ENCODE results near the gene ARID1B. TPM values are rescaled to one million over a fixed set of nuclear protein-coding genes. Genes with fewer than 3 reads are reported as not detected.

Gene ARID1B
- total and polyA plus RNA-seq, 4 donors = 7.0 to 49.0 (median 24.2) TPM

DNA sequence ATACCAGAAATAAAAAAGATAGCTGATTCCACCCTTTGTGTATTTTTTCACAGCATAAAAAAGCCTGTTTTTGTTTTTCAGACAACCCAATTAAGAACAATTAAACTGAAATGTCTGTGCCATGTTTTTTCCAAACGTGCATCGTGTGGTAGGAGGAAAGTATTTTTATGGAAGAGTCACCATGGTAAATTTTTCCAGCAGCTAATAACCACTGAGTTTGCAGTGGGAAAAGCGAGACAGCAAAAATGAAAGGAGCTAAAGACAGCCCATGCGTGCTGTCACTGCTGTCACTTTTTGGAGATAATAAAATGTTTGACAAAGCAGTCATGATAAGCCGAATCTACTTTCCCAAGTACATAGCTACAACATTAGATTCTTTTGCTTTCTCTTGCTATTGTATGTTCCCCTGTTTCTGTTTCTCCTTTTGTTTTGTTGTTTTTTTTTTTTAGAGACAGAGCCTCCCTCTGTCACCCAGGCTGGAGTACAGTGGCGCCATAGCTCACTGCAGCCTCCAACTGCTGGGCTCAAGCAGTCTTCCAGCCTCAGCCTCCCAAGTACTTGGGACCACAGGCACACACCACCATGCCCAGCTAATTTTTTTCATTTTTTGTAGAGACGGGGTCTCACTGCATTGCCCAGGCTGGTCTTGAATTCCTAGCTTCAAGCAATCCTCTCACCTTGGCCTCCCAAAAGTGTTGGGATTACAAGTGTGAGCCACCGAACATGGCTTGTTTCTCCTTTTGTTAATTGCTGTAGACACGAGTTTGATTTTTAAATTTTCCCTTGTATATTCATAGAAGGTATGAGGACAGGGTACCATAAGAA, 284.8 kb downstream of the ARID1B start (continued):
- TF ChIP-seq RXRA (IDR thresholded peaks at IDR 0.05) (no peak), SP1 (IDR thresholded peaks at IDR 0.05) (no peak), JUND (IDR thresholded peaks at IDR 0.05) (no peak), NR2F2 (IDR thresholded peaks at IDR 0.05) (no peak), EGR1 (IDR thresholded peaks at IDR 0.05; ENCODE audit: low read depth in 2 of 2) (no peak), TAF1 (conservative IDR thresholded peaks at IDR 0.05) (no peak)
- TF ChIP-seq, protein P1, sequence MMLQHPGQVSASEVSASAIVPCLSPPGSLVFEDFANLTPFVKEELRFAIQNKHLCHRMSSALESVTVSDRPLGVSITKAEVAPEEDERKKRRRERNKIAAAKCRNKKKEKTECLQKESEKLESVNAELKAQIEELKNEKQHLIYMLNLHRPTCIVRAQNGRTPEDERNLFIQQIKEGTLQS (IDR thresholded peaks at IDR 0.05) = no peak

DNA sequence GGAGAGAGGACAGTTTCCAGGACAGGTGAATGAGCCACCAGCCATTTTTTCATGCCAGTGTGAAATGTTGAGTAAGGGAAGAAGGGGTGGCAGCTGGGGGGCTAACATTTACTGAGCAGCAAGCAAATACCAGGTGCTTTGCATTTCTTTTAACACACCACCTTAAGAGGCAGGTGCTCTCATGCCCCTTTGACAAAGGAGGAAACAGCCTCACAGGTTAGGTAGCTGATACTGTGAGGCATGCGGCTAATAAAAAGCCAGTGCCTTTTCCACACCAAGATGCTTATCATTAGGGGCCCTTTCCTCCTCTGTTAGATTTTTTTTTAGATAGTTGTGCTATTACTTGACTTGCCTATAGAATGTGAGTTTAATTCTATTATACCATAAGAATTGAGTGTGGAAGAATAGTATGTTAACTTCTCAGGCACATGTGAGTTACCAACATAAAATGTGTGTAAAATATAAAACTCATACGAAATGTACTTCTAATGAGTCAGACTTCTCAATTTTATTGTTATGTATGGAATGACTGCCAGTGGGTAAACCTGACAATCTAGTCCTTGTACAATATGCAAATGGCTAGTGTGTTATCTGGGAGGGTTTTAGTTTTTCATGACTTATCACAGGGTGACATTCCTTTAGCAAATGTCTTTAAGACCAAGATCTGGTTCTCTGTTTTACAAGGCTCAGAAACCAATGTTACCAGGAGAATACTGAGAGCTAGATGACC, 286.2 kb downstream of the ARID1B start:
- Histone ChIP-seq H3K4me1 (ENCODE audit: control insufficient read depth in 4 of 4, insufficient read depth in 4 of 4, low read length in 3 of 4) (peaks cover 0 to 5% (median 4%) of the 10 kb centered on the region in 4 donors), H3K27ac (ENCODE audit: low read depth in 1 of 2, low read length in 2 of 2) (no peak overlapping the region), H3K36me3 (ENCODE audit: control insufficient read depth in 4 of 4, insufficient read depth in 3 of 4, low read depth in 1 of 4, low read length in 3 of 4) (no peaks in the 10 kb centered on the region), H3K9ac (ENCODE audit: low read depth in 1 of 2, low read length in 2 of 2) (no peak overlapping the region), H3K27me3 (ENCODE audit: control insufficient read depth in 4 of 4, insufficient read depth in 4 of 4, low read length in 3 of 4) (no peaks in the 10 kb centered on the region), H3K9me3 (ENCODE audit: control insufficient read depth in 4 of 4, low read length in 3 of 4) (no peaks in the 10 kb centered on the region), H3K4me3 (ENCODE audit: low read depth in 1 of 3, low read length in 3 of 3) (no peak overlapping the region)
- TF ChIP-seq TAF1 (conservative IDR thresholded peaks at IDR 0.05) = no peak
- TF ChIP-seq, protein P2, sequence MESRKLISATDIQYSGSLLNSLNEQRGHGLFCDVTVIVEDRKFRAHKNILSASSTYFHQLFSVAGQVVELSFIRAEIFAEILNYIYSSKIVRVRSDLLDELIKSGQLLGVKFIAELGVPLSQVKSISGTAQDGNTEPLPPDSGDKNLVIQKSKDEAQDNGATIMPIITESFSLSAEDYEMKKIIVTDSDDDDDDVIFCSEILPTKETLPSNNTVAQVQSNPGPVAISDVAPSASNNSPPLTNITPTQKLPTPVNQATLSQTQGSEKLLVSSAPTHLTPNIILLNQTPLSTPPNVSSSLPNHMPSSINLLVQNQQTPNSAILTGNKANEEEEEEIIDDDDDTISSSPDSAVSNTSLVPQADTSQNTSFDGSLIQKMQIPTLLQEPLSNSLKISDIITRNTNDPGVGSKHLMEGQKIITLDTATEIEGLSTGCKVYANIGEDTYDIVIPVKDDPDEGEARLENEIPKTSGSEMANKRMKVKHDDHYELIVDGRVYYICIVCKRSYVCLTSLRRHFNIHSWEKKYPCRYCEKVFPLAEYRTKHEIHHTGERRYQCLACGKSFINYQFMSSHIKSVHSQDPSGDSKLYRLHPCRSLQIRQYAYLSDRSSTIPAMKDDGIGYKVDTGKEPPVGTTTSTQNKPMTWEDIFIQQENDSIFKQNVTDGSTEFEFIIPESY (IDR thresholded peaks at IDR 0.05) = no peak
- TF ChIP-seq, protein P3, sequence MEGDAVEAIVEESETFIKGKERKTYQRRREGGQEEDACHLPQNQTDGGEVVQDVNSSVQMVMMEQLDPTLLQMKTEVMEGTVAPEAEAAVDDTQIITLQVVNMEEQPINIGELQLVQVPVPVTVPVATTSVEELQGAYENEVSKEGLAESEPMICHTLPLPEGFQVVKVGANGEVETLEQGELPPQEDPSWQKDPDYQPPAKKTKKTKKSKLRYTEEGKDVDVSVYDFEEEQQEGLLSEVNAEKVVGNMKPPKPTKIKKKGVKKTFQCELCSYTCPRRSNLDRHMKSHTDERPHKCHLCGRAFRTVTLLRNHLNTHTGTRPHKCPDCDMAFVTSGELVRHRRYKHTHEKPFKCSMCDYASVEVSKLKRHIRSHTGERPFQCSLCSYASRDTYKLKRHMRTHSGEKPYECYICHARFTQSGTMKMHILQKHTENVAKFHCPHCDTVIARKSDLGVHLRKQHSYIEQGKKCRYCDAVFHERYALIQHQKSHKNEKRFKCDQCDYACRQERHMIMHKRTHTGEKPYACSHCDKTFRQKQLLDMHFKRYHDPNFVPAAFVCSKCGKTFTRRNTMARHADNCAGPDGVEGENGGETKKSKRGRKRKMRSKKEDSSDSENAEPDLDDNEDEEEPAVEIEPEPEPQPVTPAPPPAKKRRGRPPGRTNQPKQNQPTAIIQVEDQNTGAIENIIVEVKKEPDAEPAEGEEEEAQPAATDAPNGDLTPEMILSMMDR (IDR thresholded peaks at IDR 0.05; ENCODE audit: low read depth, low read length, missing input control) = no peak
- no peak for TF ChIP-seq GABPA (IDR thresholded peaks at IDR 0.05 in 1 of 2, conservative IDR thresholded peaks at IDR 0.05 in 1 of 2)
- no peak for TF ChIP-seq RXRA (IDR thresholded peaks at IDR 0.05)
- TF ChIP-seq YY1 (IDR thresholded peaks at IDR 0.05) = no peak
- TF ChIP-seq HNF4A (conservative IDR thresholded peaks at IDR 0.05) = no peak
- no peak for TF ChIP-seq FOXA1 (IDR thresholded peaks at IDR 0.05)
- no peak for TF ChIP-seq HNF4G (IDR thresholded peaks at IDR 0.05)
- no peak for TF ChIP-seq NR2F2 (IDR thresholded peaks at IDR 0.05)
- TF ChIP-seq, protein P4, sequence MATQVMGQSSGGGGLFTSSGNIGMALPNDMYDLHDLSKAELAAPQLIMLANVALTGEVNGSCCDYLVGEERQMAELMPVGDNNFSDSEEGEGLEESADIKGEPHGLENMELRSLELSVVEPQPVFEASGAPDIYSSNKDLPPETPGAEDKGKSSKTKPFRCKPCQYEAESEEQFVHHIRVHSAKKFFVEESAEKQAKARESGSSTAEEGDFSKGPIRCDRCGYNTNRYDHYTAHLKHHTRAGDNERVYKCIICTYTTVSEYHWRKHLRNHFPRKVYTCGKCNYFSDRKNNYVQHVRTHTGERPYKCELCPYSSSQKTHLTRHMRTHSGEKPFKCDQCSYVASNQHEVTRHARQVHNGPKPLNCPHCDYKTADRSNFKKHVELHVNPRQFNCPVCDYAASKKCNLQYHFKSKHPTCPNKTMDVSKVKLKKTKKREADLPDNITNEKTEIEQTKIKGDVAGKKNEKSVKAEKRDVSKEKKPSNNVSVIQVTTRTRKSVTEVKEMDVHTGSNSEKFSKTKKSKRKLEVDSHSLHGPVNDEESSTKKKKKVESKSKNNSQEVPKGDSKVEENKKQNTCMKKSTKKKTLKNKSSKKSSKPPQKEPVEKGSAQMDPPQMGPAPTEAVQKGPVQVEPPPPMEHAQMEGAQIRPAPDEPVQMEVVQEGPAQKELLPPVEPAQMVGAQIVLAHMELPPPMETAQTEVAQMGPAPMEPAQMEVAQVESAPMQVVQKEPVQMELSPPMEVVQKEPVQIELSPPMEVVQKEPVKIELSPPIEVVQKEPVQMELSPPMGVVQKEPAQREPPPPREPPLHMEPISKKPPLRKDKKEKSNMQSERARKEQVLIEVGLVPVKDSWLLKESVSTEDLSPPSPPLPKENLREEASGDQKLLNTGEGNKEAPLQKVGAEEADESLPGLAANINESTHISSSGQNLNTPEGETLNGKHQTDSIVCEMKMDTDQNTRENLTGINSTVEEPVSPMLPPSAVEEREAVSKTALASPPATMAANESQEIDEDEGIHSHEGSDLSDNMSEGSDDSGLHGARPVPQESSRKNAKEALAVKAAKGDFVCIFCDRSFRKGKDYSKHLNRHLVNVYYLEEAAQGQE (IDR thresholded peaks at IDR 0.05) = no peak
- no peak for TF ChIP-seq RAD21 (IDR thresholded peaks at IDR 0.05)
- no peak for TF ChIP-seq SP1 (IDR thresholded peaks at IDR 0.05)
- no peak for TF ChIP-seq JUND (IDR thresholded peaks at IDR 0.05)
- no peak for TF ChIP-seq EGR1 (IDR thresholded peaks at IDR 0.05; ENCODE audit: low read depth in 2 of 2)
- TF ChIP-seq, protein P1 (IDR thresholded peaks at IDR 0.05) = no peak
- no peak for TF ChIP-seq FOXA2 (IDR thresholded peaks at IDR 0.05)
- TF ChIP-seq, protein P5, sequence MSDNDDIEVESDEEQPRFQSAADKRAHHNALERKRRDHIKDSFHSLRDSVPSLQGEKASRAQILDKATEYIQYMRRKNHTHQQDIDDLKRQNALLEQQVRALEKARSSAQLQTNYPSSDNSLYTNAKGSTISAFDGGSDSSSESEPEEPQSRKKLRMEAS (IDR thresholded peaks at IDR 0.05) = no peak
- no peak for DNase-seq (ENCODE audit: low spot score)
- WGBS = 94% methylated on average over 2 of the region's 2 CpGs

All from liver (tissue), 9 donors.